ENCODE measurements around the gene CD59. TPM values are rescaled to one million over a fixed set of nuclear protein-coding genes. Genes with fewer than 3 reads are reported as not detected.

Gene CD59
- total RNA-seq, 3 donors from 2014 or later = 296 to 563 (median 375) TPM

- Histone ChIP-seq H3K27me3 (no peaks in the 10 kb centered on the region), H3K27ac (peak overlapping the region; percentile 16 to 91), H3K36me3 (no peaks in the 10 kb centered on the region), H3K4me1 (peaks cover 10 to 27% of the 10 kb centered on the region in 2 donors), H3K4me3 (no peak overlapping the region), H3K9me3 (no peaks in the 10 kb centered on the region)
- DNase-seq (ENCODE audit: low spot score in 2 of 2) = no peak
- TF ChIP-seq CTCF (IDR thresholded peaks at IDR 0.05) (no peak), POLR2A (IDR thresholded peaks at IDR 0.05) (no peak), POLR2AphosphoS5 (IDR thresholded peaks at IDR 0.05) (no peak)
- intact Hi-C loops (cut with DNase I; ENCODE audit: low total_unique reads) = no loop called here
Measured at GRCh38 chr11:33696411-33696810, 39.8 kb downstream of the CD59 start.

- DNase-seq (ENCODE audit: low spot score in 2 of 2) = peak in 1 of 2 donors; percentile 70
- peaks cover 15 to 35% of the 10 kb centered on the region in 2 donors for H3K4me1 ChIP-seq
Measured at GRCh38 chr11:33695051-33695566, 41.1 kb downstream of the CD59 start.

GRCh38 chr11:33694346-33695050 is 41.7 kb downstream of the CD59 start:
- Histone ChIP-seq H3K27me3 (no peaks in the 10 kb centered on the region), H3K36me3 (no peaks in the 10 kb centered on the region), H3K4me1 (peaks cover 15 to 41% of the 10 kb centered on the region in 2 donors), H3K4me3 (no peak overlapping the region), H3K27ac (peak overlapping the region; percentile 85 to 91), H3K9me3 (no peaks in the 10 kb centered on the region)
- TF ChIP-seq CTCF (IDR thresholded peaks at IDR 0.05) = no peak
- TF ChIP-seq POLR2AphosphoS5 (IDR thresholded peaks at IDR 0.05) = no peak
- no peak for TF ChIP-seq POLR2A (IDR thresholded peaks at IDR 0.05)
- DNase-seq (ENCODE audit: low spot score in 2 of 2) = no peak
- intact Hi-C loops (cut with DNase I; ENCODE audit: low total_unique reads) = no loop called here

More at GRCh38 chr11:33695051-33695566, 41.1 kb downstream of the CD59 start:
- no peaks in the 10 kb centered on the region for H3K36me3 ChIP-seq
- H3K27ac ChIP-seq = peak overlapping the region; percentile 85 to 91
- no peaks in the 10 kb centered on the region for H3K27me3 ChIP-seq
- intact Hi-C loops (cut with DNase I; ENCODE audit: low total_unique reads) = no loop called here
- no peaks in the 10 kb centered on the region for H3K9me3 ChIP-seq
- H3K4me3 ChIP-seq = no peak overlapping the region
- TF ChIP-seq CTCF (IDR thresholded peaks at IDR 0.05) = no peak
- peak; percentile 18 to 36 (median 32) for TF ChIP-seq POLR2AphosphoS5 (IDR thresholded peaks at IDR 0.05)

- no peak overlapping the region for H3K4me3 ChIP-seq
- no peaks in the 10 kb centered on the region for H3K27me3 ChIP-seq
- H3K9me3 ChIP-seq = no peaks in the 10 kb centered on the region
- peaks cover 15 to 41% of the 10 kb centered on the region in 2 donors for H3K4me1 ChIP-seq
- no peaks in the 10 kb centered on the region for H3K36me3 ChIP-seq
- no peak for DNase-seq (ENCODE audit: low spot score in 2 of 2)
- intact Hi-C loops (cut with DNase I; ENCODE audit: low total_unique reads) = no loop called here
- TF ChIP-seq POLR2A (IDR thresholded peaks at IDR 0.05) = no peak
- TF ChIP-seq POLR2AphosphoS5 (IDR thresholded peaks at IDR 0.05) = no peak
- no peak for TF ChIP-seq CTCF (IDR thresholded peaks at IDR 0.05)
- peak overlapping the region; percentile 96 for H3K27ac ChIP-seq
Measured at GRCh38 chr11:33692541-33692940, 43.7 kb downstream of the CD59 start.

- no peaks in the 10 kb centered on the region for H3K9me3 ChIP-seq
- peak overlapping the region in 1 of 3 donors; percentile 43 for H3K4me3 ChIP-seq
- H3K36me3 ChIP-seq = no peaks in the 10 kb centered on the region
- H3K27me3 ChIP-seq = no peaks in the 10 kb centered on the region
- intact Hi-C loops (cut with DNase I; ENCODE audit: low total_unique reads) = no loop called here
- DNase-seq (ENCODE audit: low spot score in 2 of 2) = peak in 1 of 2 donors; percentile 87
- TF ChIP-seq POLR2A (IDR thresholded peaks at IDR 0.05) = no peak
- peak; percentile 56 to 62 (median 59) for TF ChIP-seq POLR2AphosphoS5 (IDR thresholded peaks at IDR 0.05)
- TF ChIP-seq CTCF (IDR thresholded peaks at IDR 0.05) = no peak
- peaks cover 15 to 41% of the 10 kb centered on the region in 2 donors for H3K4me1 ChIP-seq
- H3K27ac ChIP-seq = peak overlapping the region; percentile 96
Measured at GRCh38 chr11:33692013-33692504, 44.2 kb downstream of the CD59 start.
